ENCODE measurements around the gene KISS1R.

Gene KISS1R

DNA sequence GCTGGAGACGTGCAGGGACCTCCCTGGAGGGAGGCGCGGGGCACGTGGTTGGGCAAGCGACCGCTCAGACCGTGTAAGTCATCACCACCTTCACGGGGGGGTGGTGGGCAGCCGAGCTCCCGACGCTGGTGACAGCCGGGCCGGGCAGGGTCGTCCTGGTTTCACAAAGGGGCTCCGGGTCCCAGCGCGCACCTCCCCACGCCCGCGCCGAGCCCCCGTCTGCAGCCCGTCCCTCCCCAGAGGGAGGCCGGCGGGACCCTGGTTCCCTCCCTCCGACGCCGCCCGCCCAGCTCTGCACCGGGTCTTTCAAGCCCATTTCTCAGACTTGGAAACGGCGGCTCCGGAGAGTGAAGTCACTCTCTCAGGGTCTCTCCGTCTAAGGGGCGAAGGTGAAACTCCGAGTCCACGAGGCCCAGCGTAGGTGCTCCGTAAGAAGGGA, 8.0 kb downstream of the KISS1R start:
- DNase-seq: peak; percentile 74

DNA sequence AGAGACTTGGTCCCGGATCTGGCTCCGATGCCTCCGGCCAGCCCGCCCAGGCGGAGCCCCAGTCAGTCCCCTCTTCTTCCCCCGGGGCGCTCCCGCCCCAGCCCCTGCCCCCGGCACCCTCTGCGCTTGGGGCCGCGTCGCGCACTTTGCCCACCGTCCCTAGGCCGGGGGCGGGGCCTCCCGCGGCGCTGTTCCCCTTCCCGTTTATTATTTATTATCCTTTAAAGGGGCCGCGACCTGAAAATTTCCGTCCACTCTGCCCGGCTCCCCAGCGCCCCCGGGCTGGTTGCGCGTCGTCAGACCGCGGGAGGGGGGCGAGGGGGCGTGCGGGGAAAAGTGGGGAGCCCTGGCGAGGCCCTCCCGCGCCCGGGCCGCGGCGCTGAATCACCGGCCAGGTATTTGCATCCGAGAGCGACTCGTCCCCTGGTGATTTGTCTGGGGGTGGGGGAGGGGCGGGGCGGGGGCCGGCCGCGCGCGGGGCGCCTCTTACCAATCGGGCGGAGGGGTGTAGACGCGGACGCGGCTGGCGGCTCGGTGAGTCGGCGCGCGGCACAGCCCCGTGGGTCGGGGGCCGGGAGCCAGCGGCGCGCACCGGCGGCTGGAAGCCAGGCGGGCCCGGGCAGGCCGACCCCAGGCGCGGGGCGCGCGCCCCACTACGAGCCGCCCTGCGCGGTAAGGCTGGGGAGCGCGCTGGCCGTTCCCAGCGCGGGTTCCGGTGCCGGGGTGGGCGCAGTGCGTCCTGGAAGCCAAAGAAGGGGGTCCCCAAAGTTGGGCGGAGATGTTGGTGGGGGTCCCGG, 8.6 kb downstream of the KISS1R start, which contains the start of gene ARID3A:
Gene ARID3A, plus strand, starts transcription at position 510 of the 797 bp plus-strand sequence. CDS start 3,494 bp downstream, outside the sequence.
- DNase-seq: peak; percentile 74

DNA sequence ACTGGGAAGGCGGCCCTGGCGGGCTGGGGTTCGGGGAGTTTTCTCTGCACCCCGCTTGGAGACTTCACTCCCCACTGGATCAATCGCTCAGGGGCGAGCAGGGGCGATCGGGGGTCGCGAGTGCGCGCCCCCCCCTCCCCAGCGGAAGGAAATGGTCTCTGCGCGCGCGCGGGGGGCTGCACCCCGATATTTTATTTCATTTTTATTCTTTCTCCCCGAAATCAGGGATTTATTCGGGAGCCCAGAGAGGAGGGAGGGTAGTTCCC, 9.1 kb downstream of the KISS1R start:
- DNase-seq: no peak

GRCh38 chr19:926589-927350, 9.6 kb downstream of the KISS1R start:
- DNase-seq: no peak

DNA sequence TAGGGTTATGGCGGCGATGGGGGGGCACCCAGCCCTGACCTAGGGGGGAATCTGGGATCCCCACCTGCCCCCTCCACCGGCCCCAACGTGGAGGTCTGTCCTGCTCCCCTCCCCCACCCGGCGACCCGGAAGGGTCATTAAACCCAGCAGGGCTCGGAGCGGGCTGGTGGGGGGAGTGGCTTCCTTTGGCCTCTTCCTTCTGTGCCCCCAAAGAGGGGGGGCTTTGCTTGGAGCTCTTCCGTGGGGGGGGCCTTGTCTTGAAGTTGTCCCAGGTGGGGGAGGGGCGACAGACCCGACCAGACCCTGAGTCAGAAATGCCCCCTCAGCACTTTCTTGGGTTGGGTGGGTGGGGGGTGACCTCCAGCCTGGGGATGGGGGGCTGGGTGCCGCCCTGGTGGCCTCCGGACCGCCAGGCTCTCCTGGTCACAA, 10.2 kb downstream of the KISS1R start:
- DNase-seq: no peak

DNA sequence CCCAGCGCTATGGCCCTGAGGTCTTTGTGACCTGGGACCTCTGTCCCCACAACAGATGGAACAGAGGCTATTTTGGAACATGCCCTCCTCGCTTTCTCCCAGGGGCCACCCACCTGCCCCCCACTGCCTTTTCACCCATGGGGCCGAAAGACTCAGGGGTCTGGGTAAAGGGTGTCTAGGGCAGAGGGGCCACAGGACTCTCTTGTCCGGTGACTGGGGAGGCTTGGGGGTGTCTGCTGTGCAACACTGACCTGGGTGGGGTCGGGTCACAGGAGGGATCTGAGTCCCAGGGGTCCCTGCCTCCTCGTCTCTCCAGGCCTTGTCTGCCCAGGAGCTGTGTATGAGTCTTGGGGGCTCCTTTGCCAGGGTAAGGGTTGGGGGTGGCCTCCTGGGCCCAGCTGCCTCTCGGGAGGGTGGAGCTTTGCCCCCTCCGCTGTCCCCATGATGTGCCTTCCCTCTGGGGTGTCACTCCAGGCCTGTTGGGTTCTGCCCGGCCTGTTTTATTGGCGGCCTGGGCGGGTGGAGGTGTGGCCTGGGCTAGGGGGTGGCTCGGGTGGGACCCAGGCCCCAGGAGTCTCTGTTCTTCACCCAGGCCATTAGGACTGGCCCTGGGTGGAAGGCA, 10.8 kb downstream of the KISS1R start:
- no peak for DNase-seq

DNA sequence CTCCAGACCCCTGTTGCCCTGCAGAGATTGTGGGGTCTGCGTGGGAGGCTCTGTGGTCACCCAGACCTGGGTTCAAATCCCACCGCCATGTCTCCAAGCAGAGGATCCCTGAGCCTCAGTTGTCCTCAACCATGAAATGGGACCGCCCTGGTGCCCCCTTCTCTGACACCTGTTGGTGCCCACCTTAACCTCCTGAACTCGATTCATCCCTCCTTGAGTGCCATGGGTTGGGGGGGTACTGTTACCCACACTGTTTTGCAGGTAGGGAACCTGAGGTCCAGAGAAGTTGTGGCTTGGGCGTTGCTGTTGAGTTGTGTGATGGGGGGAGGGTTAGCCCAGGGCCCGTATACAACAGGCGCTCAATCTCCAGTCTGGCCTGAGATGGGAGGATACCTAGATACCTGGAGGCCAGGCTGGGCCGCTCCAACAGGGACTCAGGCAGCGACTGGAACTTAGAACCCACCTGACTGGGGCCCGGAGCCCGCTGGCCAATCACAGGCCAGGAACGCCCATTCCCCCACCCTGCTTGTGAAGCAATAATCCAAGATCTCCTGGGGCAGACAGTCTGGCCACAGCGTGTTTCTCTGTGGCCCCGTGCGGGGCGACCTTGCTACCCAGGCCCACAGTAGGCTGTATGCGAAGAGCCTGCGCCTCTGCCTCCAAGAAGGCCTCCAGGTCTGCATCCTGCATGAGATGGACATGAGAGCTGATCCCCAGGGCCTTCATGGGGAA, 11.5 kb downstream of the KISS1R start:
- DNase-seq: no peak

DNA sequence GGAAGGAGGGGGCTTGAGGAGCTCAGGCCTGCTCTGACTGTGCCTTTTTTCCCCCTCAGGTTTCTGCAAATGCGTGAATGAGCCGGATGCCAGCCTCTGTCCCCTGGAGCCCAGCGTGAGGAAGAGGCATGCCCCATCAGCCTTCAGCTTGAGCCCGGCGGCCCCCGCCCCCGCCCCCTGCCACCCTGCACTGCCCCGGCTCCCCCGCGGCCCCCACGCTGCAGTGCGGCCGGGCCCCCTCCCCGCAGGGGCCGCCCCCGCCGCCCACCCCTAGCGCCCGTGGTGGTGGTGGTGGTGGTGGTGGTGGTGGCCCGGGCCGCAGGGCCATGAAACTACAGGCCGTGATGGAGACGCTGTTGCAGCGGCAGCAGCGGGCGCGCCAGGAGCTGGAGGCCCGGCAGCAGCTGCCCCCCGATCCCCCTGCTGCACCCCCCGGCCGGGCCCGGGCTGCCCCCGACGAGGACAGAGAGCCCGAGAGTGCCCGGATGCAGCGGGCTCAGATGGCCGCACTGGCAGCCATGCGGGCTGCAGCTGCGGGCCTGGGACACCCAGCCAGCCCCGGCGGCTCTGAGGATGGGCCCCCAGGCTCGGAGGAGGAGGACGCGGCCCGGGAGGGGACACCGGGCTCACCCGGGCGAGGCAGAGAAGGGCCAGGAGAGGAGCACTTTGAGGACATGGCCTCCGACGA, 12.2 kb downstream of the KISS1R start:
- no peak for DNase-seq

DNA sequence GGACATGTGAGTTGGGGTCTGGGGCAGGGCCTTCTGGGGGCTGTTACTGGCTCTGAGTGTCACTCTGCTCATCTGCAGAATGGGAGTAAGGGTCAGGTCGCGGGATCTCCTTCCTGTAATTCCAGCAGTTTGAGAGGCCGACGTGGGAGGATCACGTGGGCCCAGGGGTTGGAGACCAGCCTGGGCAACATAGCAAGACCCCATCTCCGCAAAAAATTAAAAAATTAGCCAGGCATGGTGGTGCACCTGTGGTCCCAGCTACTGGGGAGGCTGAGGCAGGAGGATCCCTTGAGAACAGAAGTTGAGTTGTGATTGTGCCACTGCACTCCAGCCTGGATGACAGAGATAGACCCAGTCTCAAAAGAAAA, 12.7 kb downstream of the KISS1R start:
- no peak for DNase-seq

DNA sequence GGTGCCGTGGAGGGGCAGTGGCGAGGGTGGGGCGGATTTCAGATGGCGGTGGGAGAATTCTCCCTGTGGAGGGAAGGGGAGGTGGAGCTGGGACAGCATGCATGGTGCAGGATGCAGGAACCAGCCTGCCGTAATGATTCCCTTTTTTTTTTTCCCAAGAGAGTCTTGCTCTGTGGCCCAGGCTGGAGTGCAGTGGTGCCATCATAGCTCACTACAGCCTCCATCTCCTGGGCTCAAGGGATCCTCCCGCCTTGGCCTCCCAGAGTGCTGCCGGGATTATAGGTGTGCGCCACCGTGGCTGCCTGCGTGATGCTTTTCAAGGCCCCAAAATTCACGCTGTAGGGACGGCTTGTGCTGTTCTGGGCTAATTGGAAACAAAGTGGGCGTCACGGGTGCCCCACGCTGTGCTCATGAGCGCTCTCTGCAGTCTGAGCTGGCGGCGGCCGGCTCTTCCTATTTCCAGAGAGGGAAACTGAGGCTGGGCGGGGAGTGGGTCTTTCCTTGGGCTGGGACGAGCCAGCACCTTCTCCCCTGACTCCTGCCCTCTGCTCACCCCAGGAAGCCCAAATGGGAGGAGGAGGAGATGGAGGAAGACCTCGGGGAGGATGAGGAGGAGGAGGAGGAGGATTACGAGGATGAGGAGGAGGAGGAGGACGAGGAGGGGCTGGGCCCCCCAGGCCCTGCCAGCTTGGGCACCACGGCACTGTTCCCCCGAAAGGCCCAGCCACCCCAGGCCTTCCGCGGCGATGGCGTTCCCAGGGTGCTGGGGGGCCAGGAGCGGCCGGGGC, 14.9 kb downstream of the KISS1R start:
- DNase-seq: no peak

DNA sequence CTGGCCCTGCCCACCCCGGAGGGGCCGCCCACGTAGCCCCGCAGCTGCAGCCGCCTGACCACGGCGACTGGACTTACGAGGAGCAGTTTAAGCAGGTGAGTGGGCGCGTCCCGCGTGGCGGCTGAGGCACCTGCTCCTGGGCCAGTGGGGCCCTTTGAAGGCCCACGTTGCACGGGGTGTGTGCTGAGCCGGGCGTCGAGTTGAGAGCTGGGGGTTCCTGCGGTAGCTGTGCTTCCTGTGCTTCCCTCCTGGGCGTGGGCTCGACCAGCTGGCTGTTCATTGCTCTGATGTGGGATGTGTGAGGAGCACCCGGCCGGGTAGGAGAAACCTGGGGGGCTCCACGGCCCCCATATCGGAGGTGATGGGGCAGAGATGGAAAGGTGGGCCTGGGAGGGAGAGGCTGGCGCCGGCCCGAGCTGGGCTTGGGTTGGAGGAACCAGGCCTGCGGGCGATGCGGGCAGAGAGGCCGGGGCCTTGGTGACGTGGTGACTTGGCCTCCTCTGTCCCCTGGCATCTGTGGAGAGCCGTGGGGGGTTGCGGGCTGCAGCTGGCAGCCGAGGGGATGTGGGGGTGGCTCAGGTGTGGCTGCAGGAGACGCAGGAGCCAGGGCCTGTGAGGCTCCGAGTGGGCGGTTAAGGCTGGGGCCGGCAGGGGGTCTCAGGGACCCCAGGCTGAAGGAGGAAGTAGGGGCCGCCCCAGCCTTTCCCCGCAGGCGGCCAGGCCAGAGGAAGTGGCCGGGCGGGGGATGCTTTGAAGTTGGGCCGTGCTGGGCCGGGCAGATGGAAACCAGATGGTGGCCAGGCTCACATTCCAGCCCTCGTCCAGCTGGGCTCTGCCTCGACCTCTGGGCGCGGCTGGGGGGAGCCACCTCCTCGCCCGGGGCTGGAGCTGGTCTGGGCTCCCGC, 15.8 kb downstream of the KISS1R start:
- no peak for DNase-seq

GRCh38 chr19:933553-933882, 16.4 kb downstream of the KISS1R start:
- no peak for DNase-seq

GRCh38 chr19:934197-934840, 17.2 kb downstream of the KISS1R start:
- no peak for DNase-seq

GRCh38 chr19:934865-935479, 17.8 kb downstream of the KISS1R start:
- no peak for DNase-seq

DNA sequence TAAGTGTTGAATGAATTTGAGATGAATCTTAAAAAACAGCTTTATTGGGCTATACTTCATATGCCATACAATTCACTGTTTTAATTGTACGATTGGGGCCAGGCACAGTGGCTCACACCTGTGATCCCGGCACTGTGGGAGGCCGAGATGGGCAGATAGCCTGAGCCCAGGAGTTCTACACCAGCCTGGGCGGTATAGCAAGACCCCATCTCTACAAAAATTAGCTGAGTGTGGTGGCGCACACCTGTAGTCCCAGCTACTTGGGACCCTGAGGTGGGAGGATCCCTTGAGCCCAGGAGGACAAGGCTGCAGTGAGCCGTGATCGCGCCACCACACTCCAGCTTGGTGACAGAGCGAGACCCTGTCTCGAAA, 19.0 kb downstream of the KISS1R start:
- DNase-seq: no peak

GRCh38 chr19:937259-937694, 20.1 kb downstream of the KISS1R start:
- DNase-seq: no peak

- DNase-seq: no peak
These were observed 21.2 kb downstream of the KISS1R start for GRCh38 chr19:938233-938923.

DNA sequence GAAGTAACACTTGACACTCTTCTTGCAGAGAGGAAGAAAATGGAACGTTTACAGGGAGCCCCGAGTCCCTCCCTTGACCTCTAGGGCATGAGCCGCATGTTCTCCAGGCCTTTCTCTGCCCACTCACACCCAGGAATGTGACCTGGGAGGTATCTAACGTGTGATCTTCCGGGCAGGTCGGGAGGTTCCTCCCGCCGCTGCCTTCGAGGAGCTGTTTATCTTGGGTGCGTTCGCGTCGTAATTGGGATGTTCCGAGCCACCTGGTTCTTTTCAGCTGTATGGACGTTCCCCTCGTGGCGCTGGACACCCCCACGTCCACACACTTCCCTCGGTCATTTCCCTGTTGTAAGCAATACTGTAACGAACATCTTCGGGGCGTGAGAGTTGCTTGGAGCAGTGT, 22.3 kb downstream of the KISS1R start:
- DNase-seq: no peak

DNA sequence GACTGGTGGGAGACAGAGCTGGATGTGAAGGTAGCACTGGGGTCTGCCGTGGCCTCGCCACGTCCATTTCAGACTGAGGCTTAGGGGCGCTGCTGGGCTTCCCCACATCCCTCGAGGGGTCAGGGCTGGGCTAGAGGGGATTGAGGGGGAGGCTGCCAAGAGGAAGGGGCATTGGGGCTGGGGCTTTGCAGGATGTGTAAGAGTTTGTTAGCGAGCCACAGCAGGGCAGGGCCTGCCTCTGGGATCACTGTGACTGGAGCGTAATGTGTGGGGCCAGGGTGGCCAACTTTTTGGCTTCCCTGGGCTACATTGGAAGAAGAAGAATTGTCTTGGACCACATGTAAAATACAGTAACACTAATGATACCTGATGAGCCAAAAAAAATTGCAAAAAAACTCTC, 22.8 kb downstream of the KISS1R start:
- DNase-seq: no peak
